HG02970 (cell line): ENCODE data around the gene CACUL1.
"Not testable (repeated sequence)": the region's sequence is repeated elsewhere in the genome, so short reads cannot be mapped to it uniquely, and the experiment has no call there.

Source experiments
- ATAC-seq: cut with Tn5 transposase; IDR thresholded peaks from one replicate; pipeline ENCODE4 v1.9.1; 2021; ENCODE audit warnings: mild to moderate bottlenecking, moderate library complexity, moderate number of reproducible peaks; ENCODE audit not compliant: unreplicated experiment, low FRiP score

Gene CACUL1

DNA sequence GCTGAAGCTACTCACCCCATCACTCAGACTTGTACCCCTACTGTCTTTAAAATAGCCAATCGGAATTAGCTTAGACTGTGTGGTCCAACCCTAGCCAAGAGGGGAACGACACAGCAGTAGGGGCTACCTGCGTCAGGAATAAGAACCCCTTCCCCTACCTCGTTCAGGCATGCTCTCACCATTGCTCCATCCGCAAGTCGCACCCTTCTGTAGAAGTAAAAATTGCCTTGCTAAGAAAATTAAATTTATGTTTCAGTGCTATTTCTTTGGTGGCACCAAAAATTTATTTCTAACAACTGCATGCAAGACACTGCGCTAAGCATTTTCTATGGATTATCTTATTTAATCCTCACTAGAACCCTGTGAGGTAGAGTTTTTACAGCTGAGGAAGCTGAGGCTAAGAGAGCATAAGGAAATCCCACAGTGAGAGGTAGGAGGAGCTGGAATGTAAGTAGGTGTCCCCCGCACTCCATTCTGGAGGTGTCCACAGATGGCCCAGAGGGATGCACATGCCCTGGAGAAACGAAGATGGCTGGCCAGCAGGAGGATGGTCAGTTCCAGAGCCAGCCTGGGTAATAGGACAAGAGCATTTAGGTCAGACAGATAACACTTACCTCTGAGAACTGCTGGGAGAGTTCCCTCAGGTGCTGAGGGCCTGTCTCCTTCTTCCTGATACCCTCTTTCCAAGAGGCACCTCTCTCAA is 15.3 kb upstream of the CACUL1 start:
- no peak for ATAC-seq

DNA sequence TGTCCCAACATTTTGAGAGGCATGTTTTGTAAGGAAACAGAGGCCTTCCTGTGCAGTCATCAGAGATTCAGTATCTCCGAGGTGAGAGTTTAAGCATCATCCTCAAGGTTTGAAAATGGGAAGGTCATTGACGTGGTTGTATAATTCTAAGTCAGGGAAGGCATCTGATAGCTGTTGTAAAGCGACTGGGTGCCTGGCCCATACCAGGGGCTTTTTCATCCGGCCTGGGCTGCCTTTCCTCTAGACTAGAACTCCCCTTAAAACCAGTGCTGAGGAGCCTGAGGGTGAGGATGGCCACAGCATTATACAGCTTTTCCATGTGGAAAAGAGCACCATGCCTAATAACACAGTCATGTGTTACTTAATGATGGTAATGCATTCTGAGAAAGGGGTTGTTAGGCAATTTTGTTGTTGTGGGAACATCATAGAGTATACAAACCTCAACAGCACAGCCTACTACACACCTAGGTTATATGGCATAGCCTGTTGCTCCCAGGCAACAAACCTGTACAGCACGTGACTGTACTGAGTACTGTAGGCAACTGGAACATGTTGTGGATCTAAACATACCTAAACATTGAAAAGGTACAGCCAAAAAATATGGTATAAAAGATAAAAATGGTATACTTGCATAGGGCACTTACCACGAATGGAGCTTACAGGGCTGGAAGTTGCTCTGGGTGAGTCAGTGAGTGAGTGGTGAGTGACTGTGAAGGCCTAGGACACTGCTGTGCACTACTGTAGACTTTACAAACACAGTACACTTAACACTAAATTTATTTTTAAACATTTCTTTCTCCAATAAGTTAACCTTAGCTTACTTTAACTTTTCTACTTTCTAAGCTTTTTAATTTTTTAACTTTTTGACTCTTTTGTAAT is 13.5 kb upstream of the CACUL1 start:
- no peak for ATAC-seq

DNA sequence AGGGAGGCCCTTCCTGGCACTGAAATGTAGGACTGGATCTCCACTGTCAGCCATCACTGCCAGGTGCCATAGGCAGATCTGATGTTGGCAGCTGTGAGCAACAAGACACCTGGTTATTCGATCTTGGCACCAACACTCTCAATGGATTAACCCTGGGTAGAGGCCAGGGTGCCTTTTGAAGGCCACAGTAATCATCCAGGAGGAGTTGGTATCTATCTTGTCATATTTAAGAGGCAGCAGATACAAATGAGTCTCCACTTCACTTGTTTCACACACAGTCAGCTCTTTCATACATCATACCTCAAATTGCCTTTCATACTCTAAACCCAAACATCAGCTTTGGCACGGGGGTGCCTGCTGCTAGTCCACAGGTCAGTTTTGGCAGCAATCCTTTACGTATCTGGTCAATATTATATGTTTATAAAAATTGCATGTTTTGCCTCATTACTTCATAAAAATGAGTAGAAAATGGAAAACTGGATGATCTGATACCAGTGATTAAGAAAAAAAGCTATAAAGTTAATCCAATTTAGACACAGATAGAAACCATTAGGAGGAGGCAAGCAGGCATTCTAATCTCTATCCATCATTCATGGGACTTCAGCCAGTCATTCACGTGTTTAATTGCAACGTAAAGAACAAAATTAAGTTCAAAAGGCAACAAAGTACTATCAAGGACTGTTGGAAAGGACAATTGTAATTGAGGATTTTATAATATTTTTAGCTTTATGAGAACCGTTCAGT is 12.7 kb upstream of the CACUL1 start:
- no peak for ATAC-seq

- ATAC-seq: no peak
These were observed 9.4 kb upstream of the CACUL1 start for GRCh38 chr10:118764195-118764594.

DNA sequence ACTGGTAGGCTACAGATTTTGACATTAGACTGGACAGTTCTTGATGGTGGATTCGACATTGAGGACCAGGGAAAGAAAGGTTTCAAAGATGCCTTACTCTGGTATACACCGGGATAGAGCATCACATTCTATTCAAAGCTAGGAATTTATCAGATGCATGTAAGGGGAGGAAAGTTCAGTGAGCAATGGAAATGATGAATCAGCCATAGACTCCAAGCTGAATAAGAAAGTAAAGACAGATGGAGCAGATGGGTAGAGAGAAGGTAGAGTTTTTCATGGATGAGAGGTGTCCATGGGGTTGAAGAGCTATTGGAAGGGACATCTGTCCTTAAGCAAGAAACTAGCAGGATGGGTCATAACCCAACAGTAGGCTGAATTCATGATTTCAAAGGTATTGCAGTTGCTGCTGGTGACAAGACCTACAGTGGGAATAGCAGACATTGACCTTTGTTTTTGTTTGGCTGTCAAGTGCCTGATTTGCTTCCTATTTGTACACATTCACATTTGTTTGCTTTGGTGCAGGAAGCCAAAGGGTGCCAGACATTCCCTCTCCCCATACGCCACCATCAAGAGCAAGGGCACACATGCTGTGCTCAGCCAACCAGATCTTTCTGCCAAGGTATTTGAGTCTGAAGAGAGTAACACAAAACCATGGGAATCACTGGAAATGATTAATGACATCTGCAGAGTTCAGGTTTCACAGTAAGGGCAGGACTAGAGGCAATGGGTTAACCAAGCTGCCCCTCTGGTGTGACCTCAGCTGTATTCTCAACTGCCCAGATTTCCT is 8.6 kb upstream of the CACUL1 start:
- no peak for ATAC-seq

GRCh38 chr10:118760265-118760664 is 5.5 kb upstream of the CACUL1 start:
- no peak for ATAC-seq

- no peak for ATAC-seq
These were observed 3.7 kb upstream of the CACUL1 start for GRCh38 chr10:118758449-118758848.

- ATAC-seq: no peak
These were observed 578 bp downstream of the CACUL1 start for GRCh38 chr10:118754229-118754555.

GRCh38 chr10:118753331-118754228 is 1.2 kb downstream of the CACUL1 start:
- no peak for ATAC-seq

DNA sequence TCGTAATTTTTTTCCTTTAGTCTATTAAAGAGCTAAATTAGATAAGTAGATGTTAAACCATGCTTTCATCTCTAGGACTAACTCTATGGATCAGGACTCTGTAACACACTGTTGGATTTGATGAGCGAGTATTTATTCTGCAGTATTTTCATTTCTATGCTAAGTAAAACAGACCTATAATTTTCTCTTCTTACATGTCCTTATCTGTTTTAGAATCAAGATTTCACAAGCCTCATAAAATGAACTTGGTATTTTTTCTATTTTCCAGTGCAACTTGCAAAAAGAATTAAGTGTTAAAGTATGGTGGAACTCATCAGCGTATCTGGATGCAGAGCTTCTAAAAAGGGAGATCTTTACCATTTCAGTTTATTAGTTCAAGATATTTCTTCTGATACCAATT is 2.4 kb downstream of the CACUL1 start:
- ATAC-seq: no peak

- ATAC-seq: no peak
These were observed 3.5 kb downstream of the CACUL1 start for GRCh38 chr10:118751265-118751664.

DNA sequence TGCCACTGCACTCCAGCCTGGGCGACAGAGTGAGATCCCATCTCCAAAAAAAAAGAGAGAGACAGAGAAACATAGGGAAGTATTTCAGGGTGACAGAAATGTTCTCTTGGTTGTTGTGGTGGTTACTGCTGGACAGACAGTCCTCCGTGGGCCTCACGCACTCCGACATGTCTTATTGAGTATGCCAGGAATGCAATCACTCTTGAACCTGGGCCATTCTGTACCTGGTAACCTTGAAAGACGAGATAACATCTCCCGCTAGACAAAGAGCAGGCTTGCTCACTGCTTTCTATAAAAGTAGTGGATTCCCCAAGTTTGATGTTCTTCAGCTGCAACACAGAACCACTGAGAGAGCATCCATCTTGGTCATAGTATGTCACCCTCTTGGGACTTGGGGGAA is 6.7 kb downstream of the CACUL1 start:
- ATAC-seq: no peak

DNA sequence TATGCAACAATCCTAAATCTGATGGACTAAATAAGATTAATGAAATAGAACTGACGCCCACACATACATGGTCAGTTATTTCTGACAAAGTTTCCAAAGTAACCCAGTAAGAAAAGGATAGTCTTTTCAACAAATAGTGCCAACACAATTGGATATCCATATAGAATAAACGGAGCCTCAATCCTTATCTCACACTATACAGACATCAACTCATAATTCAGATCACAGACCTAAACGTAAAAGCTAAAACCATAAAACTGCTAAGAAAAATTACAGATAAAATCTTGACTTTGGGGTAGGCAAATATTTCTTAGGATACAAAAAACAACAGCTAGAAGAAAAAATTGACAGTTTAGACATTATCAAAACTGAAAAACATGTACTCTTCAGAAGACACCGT is 8.5 kb downstream of the CACUL1 start:
- no peak for ATAC-seq

- ATAC-seq: no peak
These were observed 9.7 kb downstream of the CACUL1 start for GRCh38 chr10:118745056-118745455.

DNA sequence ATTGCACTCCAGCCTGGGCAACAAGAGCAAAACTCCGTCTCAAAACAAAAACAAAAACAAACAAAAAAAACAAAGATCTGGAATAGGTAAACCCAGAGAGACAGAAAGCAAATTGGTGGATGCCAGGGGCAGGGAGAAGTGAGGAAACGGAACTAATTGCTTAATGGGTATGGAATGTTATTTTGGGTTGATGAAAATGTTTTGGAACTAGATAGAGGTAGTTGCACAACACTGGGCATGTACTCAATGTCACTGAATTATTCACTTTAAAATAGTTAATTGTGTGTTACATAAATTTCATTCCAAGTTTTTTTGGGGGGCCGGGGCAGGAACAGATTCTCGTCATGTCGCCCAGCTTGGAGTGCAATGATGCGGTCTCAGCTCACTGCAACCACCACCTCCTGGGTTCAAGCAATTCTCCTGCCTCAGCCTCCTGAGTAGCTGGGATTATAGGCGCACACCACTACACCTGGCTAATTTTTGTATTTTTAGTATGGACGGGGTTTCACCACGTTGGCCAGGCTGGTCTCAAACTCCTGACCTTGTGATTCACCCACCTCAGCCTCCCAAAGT is 10.3 kb downstream of the CACUL1 start:
- ATAC-seq: not testable (repeated sequence)

DNA sequence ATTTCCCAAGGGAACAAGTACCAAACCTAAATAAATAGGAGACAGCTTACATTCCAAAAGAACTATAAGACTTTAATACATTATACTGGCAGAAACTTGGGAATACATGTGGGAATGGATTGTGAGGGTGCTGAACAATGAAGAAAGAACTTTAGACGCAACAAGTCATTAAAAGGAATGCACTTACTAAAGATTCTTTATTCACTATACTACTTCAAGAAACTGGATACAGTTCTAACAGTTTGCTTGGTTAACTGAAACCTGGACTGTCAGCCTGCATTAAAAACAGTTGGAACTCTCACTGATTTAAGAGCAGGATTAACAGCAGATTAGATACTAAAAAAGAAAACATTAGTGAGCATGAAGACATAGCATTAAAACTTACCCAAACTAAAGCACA is 12.0 kb downstream of the CACUL1 start:
- ATAC-seq: no peak

DNA sequence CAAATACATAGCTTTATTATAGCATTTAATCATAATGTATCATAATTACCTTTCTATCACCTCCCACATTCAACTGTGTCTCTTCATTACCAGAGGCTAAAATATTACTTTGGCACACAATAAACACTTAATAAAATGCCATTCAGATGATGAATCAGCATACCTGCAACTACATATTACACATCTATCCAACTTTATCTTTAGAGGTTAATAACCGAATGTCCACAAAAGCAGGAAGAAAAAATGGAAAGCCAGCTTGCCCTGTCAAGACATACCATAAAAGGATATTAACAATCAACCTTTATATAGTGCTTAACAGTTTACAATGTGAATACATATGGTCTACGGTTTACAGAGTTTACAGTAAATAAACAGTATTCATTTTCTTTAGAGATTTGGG is 12.7 kb downstream of the CACUL1 start:
- ATAC-seq: no peak

DNA sequence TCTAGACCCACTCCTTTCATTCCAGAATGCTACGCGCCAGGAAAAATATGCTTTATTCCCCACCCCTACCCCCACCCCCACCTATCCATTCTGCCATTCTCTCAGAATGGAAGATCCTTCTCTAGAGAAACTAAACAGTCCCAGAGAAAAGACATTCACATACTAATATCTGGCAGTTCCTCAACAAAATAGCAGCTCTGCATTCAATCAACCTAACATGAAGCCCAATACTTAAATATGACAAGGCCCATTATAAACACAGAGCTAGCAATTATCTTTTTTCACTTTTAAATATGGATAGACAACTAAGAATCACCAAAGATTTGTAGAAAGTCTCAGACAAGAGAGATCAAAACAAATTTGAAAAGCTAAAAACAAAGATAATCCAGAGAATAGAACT is 16.4 kb downstream of the CACUL1 start:
- ATAC-seq: no peak

- no peak for ATAC-seq
These were observed 17.0 kb downstream of the CACUL1 start for GRCh38 chr10:118737603-118738302.
